ENCODE measurements around the gene BRD8. TPM values are rescaled to one million over a fixed set of nuclear protein-coding genes. Genes with fewer than 3 reads are reported as not detected.

The BRD8 gene
- total and polyA plus RNA-seq, 2 experiments from 2014 or later, result 45.8 to 117 TPM

DNA sequence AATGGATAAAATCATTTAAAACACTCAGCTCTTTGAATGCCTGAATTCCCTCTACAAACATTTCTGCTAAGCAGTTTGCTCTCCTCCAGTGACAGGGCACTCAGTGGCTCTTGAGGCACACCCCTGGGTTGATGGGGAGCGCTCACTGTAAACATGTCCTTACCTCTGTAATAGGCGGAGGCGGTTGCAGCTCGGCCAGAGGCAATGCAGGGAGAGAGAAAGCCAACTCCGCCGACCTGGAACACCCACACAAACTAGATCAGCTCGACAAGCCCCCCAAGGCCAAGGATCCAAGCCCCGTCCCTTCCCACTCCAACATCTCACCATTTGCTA is 34.4 kb upstream of the BRD8 start:
- H3K27me3 Mint-ChIP-seq (ENCODE audit: insufficient read depth, low read depth, poor library complexity), result peaks cover 10% of the 10 kb centered on the region
- peak; percentile 8 for ATAC-seq
- H3K4me3 Mint-ChIP-seq, result peak overlapping the region; percentile 100
- TF ChIP-seq, protein P1, sequence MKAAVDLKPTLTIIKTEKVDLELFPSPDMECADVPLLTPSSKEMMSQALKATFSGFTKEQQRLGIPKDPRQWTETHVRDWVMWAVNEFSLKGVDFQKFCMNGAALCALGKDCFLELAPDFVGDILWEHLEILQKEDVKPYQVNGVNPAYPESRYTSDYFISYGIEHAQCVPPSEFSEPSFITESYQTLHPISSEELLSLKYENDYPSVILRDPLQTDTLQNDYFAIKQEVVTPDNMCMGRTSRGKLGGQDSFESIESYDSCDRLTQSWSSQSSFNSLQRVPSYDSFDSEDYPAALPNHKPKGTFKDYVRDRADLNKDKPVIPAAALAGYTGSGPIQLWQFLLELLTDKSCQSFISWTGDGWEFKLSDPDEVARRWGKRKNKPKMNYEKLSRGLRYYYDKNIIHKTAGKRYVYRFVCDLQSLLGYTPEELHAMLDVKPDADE (IDR thresholded peaks at IDR 0.05), result no peak
- TF ChIP-seq CREB1 (CRISPR knock-in tag; IDR thresholded peaks at IDR 0.05; ENCODE audit: low read depth), result no peak
- peaks cover 6% of the 10 kb centered on the region; the same call in 2 of the 3 replicates for H3K4me1 Mint-ChIP-seq
- peak overlapping the region; percentile 15; the same call in 1 of the 2 replicates for H3K27ac ChIP-seq (ENCODE audit: low read depth)
- no peaks in the 10 kb centered on the region for H3F3A ChIP-seq (replicated peaks; ENCODE audit: low read depth)
- H3K9me2 ChIP-seq (ENCODE audit: insufficient read depth), result no peaks in the 10 kb centered on the region
- no peaks in the 10 kb centered on the region for H4K20me1 ChIP-seq (replicated peaks; ENCODE audit: insufficient read depth)
- peaks cover 52% of the 10 kb centered on the region for H3K79me2 ChIP-seq (replicated peaks; ENCODE audit: insufficient read depth)
- H2AFZ ChIP-seq, result no peak overlapping the region
- peak overlapping the region; percentile 56 for H3K4me3 ChIP-seq
- H3K27ac Mint-ChIP-seq, result peak overlapping the region; percentile 99
- peaks cover 5% of the 10 kb centered on the region; the same call in 1 of the 2 replicates for H3K4me1 ChIP-seq (ENCODE audit: insufficient read depth)
- H3K4me2 ChIP-seq, result peak overlapping the region; percentile 78
- H3K27me3 ChIP-seq (ENCODE audit: insufficient read depth), result no peaks in the 10 kb centered on the region
- DNase-seq (ENCODE audit: low spot score), result peak; percentile 34
- H3K36me3 Mint-ChIP-seq (ENCODE audit: low read depth), result peaks cover 8% of the 10 kb centered on the region; the same call in 1 of the 3 replicates
- H3K36me3 ChIP-seq (ENCODE audit: insufficient read depth), result no peaks in the 10 kb centered on the region
- no peaks in the 10 kb centered on the region; the same call in 2 of the 3 replicates for H3K9me3 Mint-ChIP-seq

GRCh38 chr5:138210985-138211384 is 32.6 kb upstream of the BRD8 start:
- H3K36me3 ChIP-seq (ENCODE audit: insufficient read depth), result peaks cover 5% of the 10 kb centered on the region; the same call in 1 of the 2 replicates
- H3K27ac ChIP-seq (ENCODE audit: low read depth), result no peak overlapping the region
- Mint-ChIP-seq H3K9me3 (no peaks in the 10 kb centered on the region; the same call in 2 of the 3 replicates), H3K27me3 (ENCODE audit: insufficient read depth, low read depth, poor library complexity) (peaks cover 10% of the 10 kb centered on the region), H3K4me3 (peak overlapping the region; percentile 50), H3K4me1 (peaks cover 6% of the 10 kb centered on the region; the same call in 2 of the 3 replicates), H3K36me3 (ENCODE audit: low read depth) (peaks cover 11% of the 10 kb centered on the region; the same call in 2 of the 3 replicates), H3K27ac (no peak overlapping the region)
- peaks cover 5% of the 10 kb centered on the region; the same call in 1 of the 2 replicates for H3K4me1 ChIP-seq (ENCODE audit: insufficient read depth)
- no peak overlapping the region for H3K4me3 ChIP-seq
- H4K20me1 ChIP-seq (replicated peaks; ENCODE audit: insufficient read depth), result no peaks in the 10 kb centered on the region; the same call in 1 of the 2 replicates
- peaks cover 68% of the 10 kb centered on the region for H3K79me2 ChIP-seq (replicated peaks; ENCODE audit: insufficient read depth)
- H3F3A ChIP-seq (replicated peaks; ENCODE audit: low read depth), result no peaks in the 10 kb centered on the region
- H3K4me2 ChIP-seq, result no peak overlapping the region
- no peak for DNase-seq (ENCODE audit: low spot score)
- H3K27me3 ChIP-seq (ENCODE audit: insufficient read depth), result no peaks in the 10 kb centered on the region
- no peaks in the 10 kb centered on the region for H3K9me2 ChIP-seq (ENCODE audit: insufficient read depth)
- no peak for ATAC-seq
- H2AFZ ChIP-seq, result no peak overlapping the region
- TF ChIP-seq STAT1 (IDR thresholded peaks at IDR 0.05; ENCODE audit: unreplicated experiment) (no peak), CREB1 (CRISPR knock-in tag; IDR thresholded peaks at IDR 0.05; ENCODE audit: low read depth) (no peak)
- TF ChIP-seq, protein P2, sequence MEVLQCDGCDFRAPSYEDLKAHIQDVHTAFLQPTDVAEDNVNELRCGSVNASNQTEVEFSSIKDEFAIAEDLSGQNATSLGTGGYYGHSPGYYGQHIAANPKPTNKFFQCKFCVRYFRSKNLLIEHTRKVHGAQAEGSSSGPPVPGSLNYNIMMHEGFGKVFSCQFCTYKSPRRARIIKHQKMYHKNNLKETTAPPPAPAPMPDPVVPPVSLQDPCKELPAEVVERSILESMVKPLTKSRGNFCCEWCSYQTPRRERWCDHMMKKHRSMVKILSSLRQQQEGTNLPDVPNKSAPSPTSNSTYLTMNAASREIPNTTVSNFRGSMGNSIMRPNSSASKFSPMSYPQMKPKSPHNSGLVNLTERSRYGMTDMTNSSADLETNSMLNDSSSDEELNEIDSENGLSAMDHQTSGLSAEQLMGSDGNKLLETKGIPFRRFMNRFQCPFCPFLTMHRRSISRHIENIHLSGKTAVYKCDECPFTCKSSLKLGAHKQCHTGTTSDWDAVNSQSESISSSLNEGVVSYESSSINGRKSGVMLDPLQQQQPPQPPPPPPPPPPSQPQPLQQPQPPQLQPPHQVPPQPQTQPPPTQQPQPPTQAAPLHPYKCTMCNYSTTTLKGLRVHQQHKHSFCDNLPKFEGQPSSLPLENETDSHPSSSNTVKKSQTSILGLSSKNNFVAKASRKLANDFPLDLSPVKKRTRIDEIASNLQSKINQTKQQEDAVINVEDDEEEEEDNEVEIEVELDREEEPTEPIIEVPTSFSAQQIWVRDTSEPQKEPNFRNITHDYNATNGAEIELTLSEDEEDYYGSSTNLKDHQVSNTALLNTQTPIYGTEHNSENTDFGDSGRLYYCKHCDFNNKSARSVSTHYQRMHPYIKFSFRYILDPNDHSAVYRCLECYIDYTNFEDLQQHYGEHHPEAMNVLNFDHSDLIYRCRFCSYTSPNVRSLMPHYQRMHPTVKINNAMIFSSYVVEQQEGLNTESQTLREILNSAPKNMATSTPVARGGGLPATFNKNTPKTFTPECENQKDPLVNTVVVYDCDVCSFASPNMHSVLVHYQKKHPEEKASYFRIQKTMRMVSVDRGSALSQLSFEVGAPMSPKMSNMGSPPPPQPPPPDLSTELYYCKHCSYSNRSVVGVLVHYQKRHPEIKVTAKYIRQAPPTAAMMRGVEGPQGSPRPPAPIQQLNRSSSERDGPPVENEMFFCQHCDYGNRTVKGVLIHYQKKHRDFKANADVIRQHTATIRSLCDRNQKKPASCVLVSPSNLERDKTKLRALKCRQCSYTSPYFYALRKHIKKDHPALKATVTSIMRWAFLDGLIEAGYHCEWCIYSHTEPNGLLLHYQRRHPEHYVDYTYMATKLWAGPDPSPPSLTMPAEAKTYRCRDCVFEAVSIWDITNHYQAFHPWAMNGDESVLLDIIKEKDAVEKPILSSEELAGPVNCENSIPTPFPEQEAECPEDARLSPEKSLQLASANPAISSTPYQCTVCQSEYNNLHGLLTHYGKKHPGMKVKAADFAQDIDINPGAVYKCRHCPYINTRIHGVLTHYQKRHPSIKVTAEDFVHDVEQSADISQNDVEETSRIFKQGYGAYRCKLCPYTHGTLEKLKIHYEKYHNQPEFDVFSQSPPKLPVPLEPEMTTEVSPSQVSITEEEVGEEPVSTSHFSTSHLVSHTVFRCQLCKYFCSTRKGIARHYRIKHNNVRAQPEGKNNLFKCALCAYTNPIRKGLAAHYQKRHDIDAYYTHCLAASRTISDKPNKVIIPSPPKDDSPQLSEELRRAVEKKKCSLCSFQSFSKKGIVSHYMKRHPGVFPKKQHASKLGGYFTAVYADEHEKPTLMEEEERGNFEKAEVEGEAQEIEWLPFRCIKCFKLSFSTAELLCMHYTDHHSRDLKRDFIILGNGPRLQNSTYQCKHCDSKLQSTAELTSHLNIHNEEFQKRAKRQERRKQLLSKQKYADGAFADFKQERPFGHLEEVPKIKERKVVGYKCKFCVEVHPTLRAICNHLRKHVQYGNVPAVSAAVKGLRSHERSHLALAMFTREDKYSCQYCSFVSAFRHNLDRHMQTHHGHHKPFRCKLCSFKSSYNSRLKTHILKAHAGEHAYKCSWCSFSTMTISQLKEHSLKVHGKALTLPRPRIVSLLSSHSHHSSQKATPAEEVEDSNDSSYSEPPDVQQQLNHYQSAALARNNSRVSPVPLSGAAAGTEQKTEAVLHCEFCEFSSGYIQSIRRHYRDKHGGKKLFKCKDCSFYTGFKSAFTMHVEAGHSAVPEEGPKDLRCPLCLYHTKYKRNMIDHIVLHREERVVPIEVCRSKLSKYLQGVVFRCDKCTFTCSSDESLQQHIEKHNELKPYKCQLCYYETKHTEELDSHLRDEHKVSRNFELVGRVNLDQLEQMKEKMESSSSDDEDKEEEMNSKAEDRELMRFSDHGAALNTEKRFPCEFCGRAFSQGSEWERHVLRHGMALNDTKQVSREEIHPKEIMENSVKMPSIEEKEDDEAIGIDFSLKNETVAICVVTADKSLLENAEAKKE (CRISPR knock-in tag; IDR thresholded peaks at IDR 0.05), result no peak
- TF ChIP-seq, protein P3, sequence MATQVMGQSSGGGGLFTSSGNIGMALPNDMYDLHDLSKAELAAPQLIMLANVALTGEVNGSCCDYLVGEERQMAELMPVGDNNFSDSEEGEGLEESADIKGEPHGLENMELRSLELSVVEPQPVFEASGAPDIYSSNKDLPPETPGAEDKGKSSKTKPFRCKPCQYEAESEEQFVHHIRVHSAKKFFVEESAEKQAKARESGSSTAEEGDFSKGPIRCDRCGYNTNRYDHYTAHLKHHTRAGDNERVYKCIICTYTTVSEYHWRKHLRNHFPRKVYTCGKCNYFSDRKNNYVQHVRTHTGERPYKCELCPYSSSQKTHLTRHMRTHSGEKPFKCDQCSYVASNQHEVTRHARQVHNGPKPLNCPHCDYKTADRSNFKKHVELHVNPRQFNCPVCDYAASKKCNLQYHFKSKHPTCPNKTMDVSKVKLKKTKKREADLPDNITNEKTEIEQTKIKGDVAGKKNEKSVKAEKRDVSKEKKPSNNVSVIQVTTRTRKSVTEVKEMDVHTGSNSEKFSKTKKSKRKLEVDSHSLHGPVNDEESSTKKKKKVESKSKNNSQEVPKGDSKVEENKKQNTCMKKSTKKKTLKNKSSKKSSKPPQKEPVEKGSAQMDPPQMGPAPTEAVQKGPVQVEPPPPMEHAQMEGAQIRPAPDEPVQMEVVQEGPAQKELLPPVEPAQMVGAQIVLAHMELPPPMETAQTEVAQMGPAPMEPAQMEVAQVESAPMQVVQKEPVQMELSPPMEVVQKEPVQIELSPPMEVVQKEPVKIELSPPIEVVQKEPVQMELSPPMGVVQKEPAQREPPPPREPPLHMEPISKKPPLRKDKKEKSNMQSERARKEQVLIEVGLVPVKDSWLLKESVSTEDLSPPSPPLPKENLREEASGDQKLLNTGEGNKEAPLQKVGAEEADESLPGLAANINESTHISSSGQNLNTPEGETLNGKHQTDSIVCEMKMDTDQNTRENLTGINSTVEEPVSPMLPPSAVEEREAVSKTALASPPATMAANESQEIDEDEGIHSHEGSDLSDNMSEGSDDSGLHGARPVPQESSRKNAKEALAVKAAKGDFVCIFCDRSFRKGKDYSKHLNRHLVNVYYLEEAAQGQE (IDR thresholded peaks at IDR 0.05; ENCODE audit: unreplicated experiment), result no peak
- TF ChIP-seq, protein P1 (IDR thresholded peaks at IDR 0.05), result no peak
- TF ChIP-seq, protein P4, sequence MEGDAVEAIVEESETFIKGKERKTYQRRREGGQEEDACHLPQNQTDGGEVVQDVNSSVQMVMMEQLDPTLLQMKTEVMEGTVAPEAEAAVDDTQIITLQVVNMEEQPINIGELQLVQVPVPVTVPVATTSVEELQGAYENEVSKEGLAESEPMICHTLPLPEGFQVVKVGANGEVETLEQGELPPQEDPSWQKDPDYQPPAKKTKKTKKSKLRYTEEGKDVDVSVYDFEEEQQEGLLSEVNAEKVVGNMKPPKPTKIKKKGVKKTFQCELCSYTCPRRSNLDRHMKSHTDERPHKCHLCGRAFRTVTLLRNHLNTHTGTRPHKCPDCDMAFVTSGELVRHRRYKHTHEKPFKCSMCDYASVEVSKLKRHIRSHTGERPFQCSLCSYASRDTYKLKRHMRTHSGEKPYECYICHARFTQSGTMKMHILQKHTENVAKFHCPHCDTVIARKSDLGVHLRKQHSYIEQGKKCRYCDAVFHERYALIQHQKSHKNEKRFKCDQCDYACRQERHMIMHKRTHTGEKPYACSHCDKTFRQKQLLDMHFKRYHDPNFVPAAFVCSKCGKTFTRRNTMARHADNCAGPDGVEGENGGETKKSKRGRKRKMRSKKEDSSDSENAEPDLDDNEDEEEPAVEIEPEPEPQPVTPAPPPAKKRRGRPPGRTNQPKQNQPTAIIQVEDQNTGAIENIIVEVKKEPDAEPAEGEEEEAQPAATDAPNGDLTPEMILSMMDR (conservative IDR thresholded peaks at IDR 0.05; ENCODE audit: low read depth in 2 of 2), result no peak
